Common myeloid progenitor, CD34-positive (primary cell): Measurements from ENCODE around the gene BRPF3.

Experiments used
- CTCF ChIA-PET: fragments of 350-600 bp; sonication (Branson Sonifier 250); formaldehyde crosslinking; loops from one replicate; lab custom pipeline; 2021; ENCODE audit warnings: antibody characterized with exemption; lab: Charles Lee
- POLR2A ChIA-PET: fragments of 350-600 bp; sonication (Branson Sonifier 250); formaldehyde crosslinking; loops from one replicate; lab custom pipeline; 2021; ENCODE audit warnings: antibody characterized with exemption; lab: Charles Lee
- DNase-seq, 3 donors: peaks; one replicate each; pipeline versions ENCODE4 v3.0.0 to v3.0.0-alpha.2; 2013
- H3K27ac ChIP-seq, 2 experiments: 1 replicate in 1 of 2; 2 replicates in 1 of 2; pipeline ENCODE4 v1.7.0; 2013; ENCODE audit warnings: inconsistent platforms in 2 of 2, low read length in 2 of 2, mild to moderate bottlenecking in 2 of 2, low read depth in 1 of 2, moderate library complexity in 1 of 2; ENCODE audit not compliant: severe bottlenecking in 2 of 2, insufficient read depth in 1 of 2, poor library complexity in 1 of 2
- H3K27me3 ChIP-seq, 5 experiments: replicated peaks in 2 of 5; 1 replicate in 3 of 5; 2 replicates in 2 of 5; pipeline versions ENCODE4 v1.6.1 to v1.7.0; 2013; ENCODE audit warnings: low read length in 4 of 5, mild to moderate bottlenecking in 2 of 5, moderate library complexity in 2 of 5, inconsistent platforms in 1 of 5; ENCODE audit not compliant: insufficient read depth in 5 of 5, control insufficient read depth in 4 of 5
- H3K36me3 ChIP-seq, 4 experiments: 1 replicate in 2 of 4; 2 replicates in 2 of 4; pipeline versions ENCODE4 v1.6.1 to v1.7.0; 2013; ENCODE audit warnings: low read length in 3 of 4, control low read depth in 1 of 4, mild to moderate bottlenecking in 1 of 4; ENCODE audit not compliant: control insufficient read depth in 4 of 4, insufficient read depth in 4 of 4
- H3K4me1 ChIP-seq, 4 experiments: 1 replicate in 3 of 4; 2 replicates in 1 of 4; pipeline versions ENCODE4 v1.6.1 to v1.7.1; 2013; ENCODE audit warnings: low read length in 3 of 4, mild to moderate bottlenecking in 3 of 4, control low read depth in 1 of 4, inconsistent platforms in 1 of 4, moderate library complexity in 1 of 4; ENCODE audit not compliant: control insufficient read depth in 4 of 4, insufficient read depth in 4 of 4; ENCODE audit errors: control extremely low read depth in 1 of 4
- H3K4me3 ChIP-seq, 7 experiments: 1 replicate in 4 of 7; 2 replicates in 3 of 7; pipeline versions ENCODE4 v1.5.1 to v1.7.0; 2013; ENCODE audit warnings: mild to moderate bottlenecking in 7 of 7, low read length in 6 of 7, moderate library complexity in 6 of 7, inconsistent platforms in 2 of 7, low read depth in 2 of 7, control low read depth in 1 of 7; ENCODE audit not compliant: insufficient read depth in 4 of 7, control insufficient read depth in 1 of 7; ENCODE audit errors: extremely low read depth in 1 of 7
- H3K9me3 ChIP-seq, 5 experiments: 1 replicate in 4 of 5; 2 replicates in 1 of 5; pipeline versions ENCODE4 v1.6.1 to v1.7.1; 2013; ENCODE audit warnings: low read length in 4 of 5, mild to moderate bottlenecking in 2 of 5, inconsistent platforms in 1 of 5, low read depth in 1 of 5, moderate library complexity in 1 of 5; ENCODE audit not compliant: control insufficient read depth in 4 of 5, insufficient read depth in 2 of 5; ENCODE audit errors: control extremely low read depth in 1 of 5
- WGBS: methylation state at CpG from one replicate; pipeline ENCODE4 v1.1.5; 2013; ENCODE audit not compliant: insufficient coverage; 5-methylcytosine and 5-hydroxymethylcytosine counted together

The BRPF3 gene

GRCh38 chr6:36269834-36270705 is 73.5 kb downstream of the BRPF3 start, which contains the start of gene PNPLA1:
PNPLA1 (plus strand) TSS chr6:36270060; CDS start chr6:36270460, 400 bp downstream.
- no peak for DNase-seq
- Histone ChIP-seq H3K27me3 (peaks cover 0 to 3% (median 2%) of the 10 kb centered on the region in 5 experiments), H3K9me3 (peaks cover 0 to 9% (median 7%) of the 10 kb centered on the region in 5 experiments), H3K4me1 (no peaks in the 10 kb centered on the region), H3K36me3 (no peaks in the 10 kb centered on the region), H3K27ac (no peak within 1 kb of the TSS), H3K4me3 (no peak within 1 kb of the TSS)
- WGBS: 85% methylated on average over 19 of the region's 32 CpGs
- CTCF ChIA-PET: interaction anchor here (1.3 kb wide), 1 partner anchor 31 kb away, joined by 4 read pairs; no protein-coding TSS in a partner anchor
- POLR2A ChIA-PET: no interaction called here

GRCh38 chr6:36272234-36272633 is 75.7 kb downstream of the BRPF3 start:
- ChIA-PET POLR2A (no interaction called here), CTCF (interaction anchor here (0.8 to 1.2 kb wide), 2 partner anchors 10 to 31 kb away, joined by 3 to 4 read pairs; no protein-coding TSS in a partner anchor)
- peaks cover 0 to 3% (median 2%) of the 10 kb centered on the region in 5 experiments for H3K27me3 ChIP-seq
- H3K36me3 ChIP-seq: no peaks in the 10 kb centered on the region
- 13% methylated on average over 1 of the region's 8 CpGs for WGBS
- H3K9me3 ChIP-seq: no peaks in the 10 kb centered on the region
- H3K4me1 ChIP-seq: no peaks in the 10 kb centered on the region
- no peak overlapping the region for H3K27ac ChIP-seq
- no peak overlapping the region for H3K4me3 ChIP-seq
- DNase-seq: no peak

GRCh38 chr6:36273067-36273466 is 76.5 kb downstream of the BRPF3 start:
- Histone ChIP-seq H3K36me3 (no peaks in the 10 kb centered on the region), H3K4me3 (no peak overlapping the region), H3K27me3 (peaks cover 0 to 3% (median 2%) of the 10 kb centered on the region in 5 experiments), H3K4me1 (no peaks in the 10 kb centered on the region), H3K9me3 (no peaks in the 10 kb centered on the region), H3K27ac (no peak overlapping the region)
- DNase-seq: no peak
- ChIA-PET CTCF (no interaction called here), POLR2A (no interaction called here)
- 100% methylated on average over 1 of the region's 5 CpGs for WGBS

GRCh38 chr6:36273802-36274514 is 77.4 kb downstream of the BRPF3 start:
- Histone ChIP-seq H3K36me3 (no peaks in the 10 kb centered on the region), H3K4me1 (no peaks in the 10 kb centered on the region), H3K27me3 (peaks cover 0 to 3% (median 2%) of the 10 kb centered on the region in 5 experiments), H3K9me3 (no peaks in the 10 kb centered on the region), H3K4me3 (no peak overlapping the region), H3K27ac (no peak overlapping the region)
- CTCF ChIA-PET: no interaction called here
- no peak for DNase-seq
- 97% methylated on average over 12 of the region's 15 CpGs for WGBS
- POLR2A ChIA-PET: no interaction called here

- H3K27me3 ChIP-seq: peaks cover 0 to 2% (median 0%) of the 10 kb centered on the region in 5 experiments
- H3K36me3 ChIP-seq: no peaks in the 10 kb centered on the region
- no peak for DNase-seq
- no peaks in the 10 kb centered on the region for H3K9me3 ChIP-seq
- no peak overlapping the region for H3K27ac ChIP-seq
- ChIA-PET POLR2A (no interaction called here), CTCF (interaction anchor here (0.7 to 1.4 kb wide), 4 partner anchors 8 to 81 kb away, joined by 3 to 4 read pairs (median 3); no protein-coding TSS in a partner anchor)
- H3K4me3 ChIP-seq: no peak overlapping the region
- no peaks in the 10 kb centered on the region for H3K4me1 ChIP-seq
- 89% methylated on average over 10 of the region's 13 CpGs for WGBS
Observed at GRCh38 chr6:36276581-36277536, 80.3 kb downstream of the BRPF3 start.

- no peaks in the 10 kb centered on the region for H3K4me1 ChIP-seq
- no peak overlapping the region for H3K27ac ChIP-seq
- WGBS: 100% methylated on average over 1 of the region's 2 CpGs
- peaks cover 0 to 1% (median 0%) of the 10 kb centered on the region in 5 experiments for H3K9me3 ChIP-seq
- CTCF ChIA-PET: interaction anchor here (1.3 kb wide), 1 partner anchor 9 kb away, joined by 3 read pairs; no protein-coding TSS in a partner anchor
- POLR2A ChIA-PET: no interaction called here
- H3K36me3 ChIP-seq: no peaks in the 10 kb centered on the region
- DNase-seq: no peak
- H3K27me3 ChIP-seq: peaks cover 0 to 3% (median 2%) of the 10 kb centered on the region in 5 experiments
- H3K4me3 ChIP-seq: no peak overlapping the region
Observed at GRCh38 chr6:36277946-36278470, 81.5 kb downstream of the BRPF3 start.
